HepG2 (cell line): Measurements from ENCODE around the gene RPH3AL. TPM values are rescaled to one million over a fixed set of nuclear protein-coding genes. Genes with fewer than 3 reads are reported as not detected.

Source experiments
- ATAC-seq: fragments of 200-7000 bp; cut with Tn5 transposase; 3 replicates; pipeline ENCODE4 v1.9.1; 2020; ENCODE audit warnings: mild to moderate bottlenecking, moderate library complexity
- BruUV-seq: library from RNA; stranded (reverse); fragments of 400-500 nt; replicated peaks from 2 replicates; lab custom pipeline; 2021; lab: Mats Ljungman, UMichigan
- CTCF ChIA-PET: fragments of 300-600 bp; formaldehyde crosslinking; extraction: SDS; loops from one replicate; lab custom pipeline; 2021; ENCODE audit warnings: low total read pairs, inconsistent platforms, low intra/inter-chr PET ratio; lab: Yijun Ruan, JAX
- POLR2A ChIA-PET: fragments of 350-600 bp; sonication (Branson Sonifier 250); formaldehyde crosslinking; loops from one replicate; lab custom pipeline; 2020; ENCODE audit warnings: antibody characterized with exemption, inconsistent platforms; lab: Yijun Ruan, JAX
- DNase-seq: peaks from one replicate; pipeline ENCODE4 v3.0.0-alpha.2; 2015; ENCODE audit warnings: low spot score
- FAIRE-seq: peaks from 3 replicates; lab custom pipeline; 2011; peaks lifted over from hg19 to GRCh38; lab: Jason Lieb, UNC
- H2AFZ ChIP-seq: one replicate; pipeline ENCODE4 v1.6.1; 2011; ENCODE audit warnings: low read length, inconsistent platforms
- H3K27ac ChIP-seq: fragments of 300-600 bp; 3 replicates; pipeline ENCODE4 v1.8.0; 2011; ENCODE audit warnings: mixed run types, mild to moderate bottlenecking, mixed read lengths, low read length, inconsistent platforms; ENCODE audit not compliant: insufficient read depth; ENCODE audit errors: extremely low read length
- H3K27me3 ChIP-seq, 2 experiments: fragments of 200-600 bp in 1 of 2; 2 replicates in 1 of 2; 3 replicates in 1 of 2; pipeline versions ENCODE4 v1.6.0 to v1.8.0; 2011; ENCODE audit warnings: low read length in 2 of 2, mild to moderate bottlenecking in 2 of 2, moderate library complexity in 2 of 2, inconsistent platforms in 1 of 2; ENCODE audit not compliant: insufficient read depth in 2 of 2, control insufficient read depth in 1 of 2
- H3K36me3 ChIP-seq, 2 experiments: fragments of 200-600 bp in 1 of 2; replicated peaks in 1 of 2; 2 replicates in 1 of 2; 3 replicates in 1 of 2; pipeline versions ENCODE4 v1.5.1 to v1.8.0; 2011; ENCODE audit warnings: low read length in 2 of 2, inconsistent platforms in 1 of 2; ENCODE audit not compliant: insufficient read depth in 2 of 2, control insufficient read depth in 1 of 2
- H3K4me1 ChIP-seq: 2 replicates; pipeline ENCODE4 v1.5.1; 2012; ENCODE audit warnings: low read length, inconsistent platforms; ENCODE audit not compliant: insufficient read depth
- H3K4me2 ChIP-seq: 2 replicates; pipeline ENCODE4 v1.6.0; 2011; ENCODE audit warnings: low read depth, low read length, inconsistent platforms
- H3K4me3 ChIP-seq, 3 experiments: fragments of 200-600 bp in 1 of 3; sonication (generic), shearing (Covaris generic) in 1 of 3; replicated peaks in 1 of 3; 2 replicates each; pipeline ENCODE4 v1.5.1; 2011 to 2016; ENCODE audit warnings: low read length in 3 of 3, inconsistent platforms in 2 of 3, low read depth in 2 of 3, mild to moderate bottlenecking in 2 of 3, control low read depth in 1 of 3, mixed read lengths in 1 of 3; ENCODE audit not compliant: insufficient read depth in 1 of 3
- H3K79me2 ChIP-seq: one replicate; pipeline ENCODE4 v1.6.1; 2011; ENCODE audit warnings: low read length, inconsistent platforms; ENCODE audit not compliant: insufficient read depth
- H3K9ac ChIP-seq: 2 replicates; pipeline ENCODE4 v1.6.0; 2011; ENCODE audit warnings: mild to moderate bottlenecking, low read depth, low read length, inconsistent platforms; ENCODE audit not compliant: insufficient read depth
- H3K9me3 ChIP-seq: 2 replicates; pipeline ENCODE4 v1.5.1; 2012; ENCODE audit warnings: mild to moderate bottlenecking, low read length
- H4K20me1 ChIP-seq: 2 replicates; pipeline ENCODE4 v1.6.0; 2011; ENCODE audit warnings: inconsistent platforms, mild to moderate bottlenecking, low read length, moderate library complexity; ENCODE audit not compliant: insufficient read depth
- EZH2 ChIP-seq: conservative IDR thresholded peaks from 2 replicates; pipeline ENCODE4 v1.6.1; 2012; ENCODE audit warnings: mild to moderate bottlenecking, low read depth, low read length, moderate library complexity
- SMYD3 ChIP-seq: sonication (generic); formaldehyde crosslinking; IDR thresholded peaks from 2 replicates; pipeline ENCODE4 v1.8.1; 2023; ENCODE audit warnings: mild to moderate bottlenecking, missing genetic modification reagents
- ZNF263 ChIP-seq: sonication (generic); formaldehyde crosslinking; IDR thresholded peaks from 2 replicates; pipeline ENCODE4 v1.4.0; 2020; ENCODE audit warnings: missing genetic modification reagents
- WGBS: methylation state at CpG from one replicate; pipeline ENCODE4 v1.1.6; 2017; ENCODE audit warnings: low lambda C conversion rate; 5-methylcytosine and 5-hydroxymethylcytosine counted together
- in situ Hi-C: cut with HindIII; loops from 2 replicates; pipeline ENCODE4 v1.10.0; 2017; ENCODE audit warnings: low pct_unique_long_range_greater_than_20kb; ENCODE audit not compliant: extremely low pct_ligation_motif_present
- intact Hi-C: fragments of 100-400 bp; cut with micrococcal nuclease; formaldehyde crosslinking; loops from one replicate; pipeline ENCODE4 v1.10.0; 2022; ENCODE audit not compliant: unreplicated experiment
- polyA plus RNA-seq, 8 experiments: library from polyadenylated mRNA; depleted of rRNA in 3 of 8; stranded (reverse) in 7 of 8; unstranded in 1 of 8; fragments of >200 nt; fragmentation: Illumina TruSeq in 4 of 8; extraction: Trizol in 4 of 8; gene quantifications; 2 replicates each; pipeline versions ENCODE4 v1.2.1 to v1.2.3, GENCODE V29; 2011 to 2016; ENCODE audit warnings: low read depth in 4 of 8, missing spikeins in 1 of 8, mixed read lengths in 1 of 8; ENCODE audit not compliant: insufficient read depth in 1 of 8
- total RNA-seq, 5 experiments: library from RNA; depleted of rRNA; stranded (reverse); fragments of >200 nt; fragmentation: Illumina TruSeq; extraction: Trizol; gene quantifications; 2 replicates each; pipeline ENCODE4 v1.2.3, GENCODE V29; 2016; ENCODE audit warnings: low read depth in 1 of 5
- TF ChIP-seq, protein P1 (sequence below): sonication (generic); formaldehyde crosslinking; IDR thresholded peaks from 2 replicates; pipeline ENCODE4 v1.8.0; 2022; ENCODE audit warnings: missing genetic modification reagents, mild to moderate bottlenecking, moderate library complexity, borderline replicate concordance

RPH3AL gene
- total and polyA plus RNA-seq, 2 of the 13 experiments (the other 11 are each of a cell fraction or from before 2014, with no cell fraction given): 7.8 to 16.4 TPM

- TF ChIP-seq SMYD3: no peak
- TF ChIP-seq ZNF263 (CRISPR knock-in tag): no peak
- TF ChIP-seq EZH2: 0 out of 2 replicates have a peak, but pooled peaks have one; percentile 33
These were observed 172.0 kb downstream of the RPH3AL start (continued) for GRCh38 chr17:180381-181244.

- Histone ChIP-seq H3K4me1 (peaks cover 15% of the 10 kb centered on the region), H3K9ac (no peak overlapping the region), H3K4me2 (no peak overlapping the region), H3K9me3 (no peaks in the 10 kb centered on the region), H3K27ac (no peak overlapping the region), H3K27me3 (peaks cover 13 to 79% of the 10 kb centered on the region in 2 experiments), H3K79me2 (no peaks in the 10 kb centered on the region), H3K36me3 (no peaks in the 10 kb centered on the region), H4K20me1 (no peaks in the 10 kb centered on the region), H3K4me3 (peak overlapping the region in 1 of 3 experiments; percentile 50; a peak in 1 of 6 replicates), H2AFZ (no peak overlapping the region)
- in situ Hi-C loops (no loop called here), intact Hi-C loops (no loop called here)
- DNase-seq: no peak
- WGBS: 46% methylated on average over 14 of the region's 32 CpGs
- POLR2A ChIA-PET: no interaction called here
- no TSS peak for BruUV-seq
- ATAC-seq: no peak
- CTCF ChIA-PET: no interaction called here
- TF ChIP-seq, protein P1, sequence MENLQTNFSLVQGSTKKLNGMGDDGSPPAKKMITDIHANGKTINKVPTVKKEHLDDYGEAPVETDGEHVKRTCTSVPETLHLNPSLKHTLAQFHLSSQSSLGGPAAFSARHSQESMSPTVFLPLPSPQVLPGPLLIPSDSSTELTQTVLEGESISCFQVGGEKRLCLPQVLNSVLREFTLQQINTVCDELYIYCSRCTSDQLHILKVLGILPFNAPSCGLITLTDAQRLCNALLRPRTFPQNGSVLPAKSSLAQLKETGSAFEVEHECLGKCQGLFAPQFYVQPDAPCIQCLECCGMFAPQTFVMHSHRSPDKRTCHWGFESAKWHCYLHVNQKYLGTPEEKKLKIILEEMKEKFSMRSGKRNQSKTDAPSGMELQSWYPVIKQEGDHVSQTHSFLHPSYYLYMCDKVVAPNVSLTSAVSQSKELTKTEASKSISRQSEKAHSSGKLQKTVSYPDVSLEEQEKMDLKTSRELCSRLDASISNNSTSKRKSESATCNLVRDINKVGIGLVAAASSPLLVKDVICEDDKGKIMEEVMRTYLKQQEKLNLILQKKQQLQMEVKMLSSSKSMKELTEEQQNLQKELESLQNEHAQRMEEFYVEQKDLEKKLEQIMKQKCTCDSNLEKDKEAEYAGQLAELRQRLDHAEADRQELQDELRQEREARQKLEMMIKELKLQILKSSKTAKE: no peak
- peak; percentile 9; the same call in 1 of the 2 replicates for TF ChIP-seq EZH2
- no peak for FAIRE-seq
These were observed 172.7 kb downstream of the RPH3AL start for GRCh38 chr17:179781-180380.
